GM12878 (cell line): ENCODE data around the gene MDN1. TPM values are rescaled to one million over a fixed set of nuclear protein-coding genes. Genes with fewer than 3 reads are reported as not detected.

Experiments
- BCL11A ChIP-seq: IDR thresholded peaks from 2 replicates; pipeline ENCODE4 v1.6.1; 2011; ENCODE audit warnings: low read depth, low read length
- BRCA1 ChIP-seq: IDR thresholded peaks from 2 replicates; pipeline ENCODE4 v1.6.1; 2011; ENCODE audit warnings: low read depth, low read length, improper control_type of control experiment
- MXI1 ChIP-seq: fragments of 150-350 bp; IDR thresholded peaks from 2 replicates; pipeline ENCODE4 v1.6.1; 2011; ENCODE audit warnings: low read depth, mild to moderate bottlenecking, inconsistent platforms, low read length, improper control_type of control experiment
- RUNX3 ChIP-seq: IDR thresholded peaks from 2 replicates; pipeline ENCODE4 v1.6.1; 2012; ENCODE audit warnings: low read length, inconsistent platforms
- SMARCA5 ChIP-seq: fragments of 450-650 bp; IDR thresholded peaks from 2 replicates; pipeline ENCODE4 v1.6.1; 2017; ENCODE audit warnings: mild to moderate bottlenecking
- SP1 ChIP-seq: IDR thresholded peaks from one replicate; pipeline ENCODE4 v1.6.1; 2011; ENCODE audit warnings: low read depth, low read length
- SUZ12 ChIP-seq: fragments of 200-600 bp; sonication (generic); IDR thresholded peaks from one replicate; pipeline ENCODE4 v1.6.1; 2018; ENCODE audit warnings: antibody characterized with exemption, mild to moderate bottlenecking; ENCODE audit not compliant: unreplicated experiment
- TARDBP ChIP-seq: IDR thresholded peaks from 2 replicates; pipeline ENCODE4 v1.6.1; 2016; ENCODE audit warnings: borderline replicate concordance
- ZNF217 ChIP-seq: fragments of 450-650 bp; IDR thresholded peaks from 2 replicates; pipeline ENCODE4 v1.6.1; 2017; ENCODE audit warnings: antibody characterized with exemption, mild to moderate bottlenecking
- polyA plus RNA-seq, 11 experiments: library from polyadenylated mRNA; depleted of rRNA in 4 of 11; unstranded in 6 of 11; stranded (reverse) in 5 of 11; fragments of >200 nt; fragmentation: Nextera tagmentation in 4 of 11; fragmentation: Illumina TruSeq in 1 of 11; extraction: Ambion mirVana in 4 of 11; extraction: Trizol in 1 of 11; gene quantifications; 1 replicate in 1 of 11; 2 replicates in 10 of 11; pipeline versions ENCODE4 v1.2.1 to v1.2.3, GENCODE V29; 2011 to 2016; ENCODE audit warnings: inconsistent platforms in 2 of 11, missing spikeins in 2 of 11, low read depth in 1 of 11
- total RNA-seq, 4 experiments: library from RNA; depleted of rRNA in 3 of 4; stranded (reverse); fragments of >200 nt in 3 of 4; fragmentation: Illumina TruSeq in 1 of 4; extraction: Trizol in 1 of 4; gene quantifications; 2 replicates each; pipeline versions ENCODE4 v1.2.1 to v1.2.3, GENCODE V29; 2013 to 2021
- TF ChIP-seq, protein P1 (sequence below): IDR thresholded peaks from 2 replicates; pipeline ENCODE4 v1.6.1; 2011; ENCODE audit warnings: mild to moderate bottlenecking, low read depth, low read length, moderate library complexity; ENCODE audit not compliant: insufficient replicate concordance
- TF ChIP-seq, protein P2 (sequence below): fragments of 450-650 bp; formaldehyde crosslinking; IDR thresholded peaks from 2 replicates; pipeline ENCODE4 v1.4.0; 2020; ENCODE audit warnings: mild to moderate bottlenecking, moderate library complexity
- TF ChIP-seq, protein P3 (sequence below): fragments of 450-650 bp; IDR thresholded peaks from 2 replicates; pipeline ENCODE4 v1.6.1; 2017; ENCODE audit warnings: borderline replicate concordance
- TF ChIP-seq, protein P4 (sequence below): fragments of 450-650 bp; IDR thresholded peaks from 2 replicates; pipeline ENCODE4 v1.6.1; 2017; ENCODE audit warnings: mild to moderate bottlenecking
- TF ChIP-seq, protein P5 (sequence below): fragments of 450-650 bp; formaldehyde crosslinking; IDR thresholded peaks from 2 replicates; pipeline ENCODE4 v1.4.0; 2022; ENCODE audit warnings: mild to moderate bottlenecking, moderate library complexity
- TF ChIP-seq, protein P6 (sequence below): fragments of 450-650 bp; IDR thresholded peaks from 2 replicates; pipeline ENCODE4 v1.6.1; 2014; ENCODE audit warnings: mild to moderate bottlenecking

The MDN1 gene
- total and polyA plus RNA-seq, 10 of the 15 experiments (the other 5 are each of a cell fraction or from before 2014, with no cell fraction given), result 14.3 to 50.1 (median 22.1) TPM

DNA sequence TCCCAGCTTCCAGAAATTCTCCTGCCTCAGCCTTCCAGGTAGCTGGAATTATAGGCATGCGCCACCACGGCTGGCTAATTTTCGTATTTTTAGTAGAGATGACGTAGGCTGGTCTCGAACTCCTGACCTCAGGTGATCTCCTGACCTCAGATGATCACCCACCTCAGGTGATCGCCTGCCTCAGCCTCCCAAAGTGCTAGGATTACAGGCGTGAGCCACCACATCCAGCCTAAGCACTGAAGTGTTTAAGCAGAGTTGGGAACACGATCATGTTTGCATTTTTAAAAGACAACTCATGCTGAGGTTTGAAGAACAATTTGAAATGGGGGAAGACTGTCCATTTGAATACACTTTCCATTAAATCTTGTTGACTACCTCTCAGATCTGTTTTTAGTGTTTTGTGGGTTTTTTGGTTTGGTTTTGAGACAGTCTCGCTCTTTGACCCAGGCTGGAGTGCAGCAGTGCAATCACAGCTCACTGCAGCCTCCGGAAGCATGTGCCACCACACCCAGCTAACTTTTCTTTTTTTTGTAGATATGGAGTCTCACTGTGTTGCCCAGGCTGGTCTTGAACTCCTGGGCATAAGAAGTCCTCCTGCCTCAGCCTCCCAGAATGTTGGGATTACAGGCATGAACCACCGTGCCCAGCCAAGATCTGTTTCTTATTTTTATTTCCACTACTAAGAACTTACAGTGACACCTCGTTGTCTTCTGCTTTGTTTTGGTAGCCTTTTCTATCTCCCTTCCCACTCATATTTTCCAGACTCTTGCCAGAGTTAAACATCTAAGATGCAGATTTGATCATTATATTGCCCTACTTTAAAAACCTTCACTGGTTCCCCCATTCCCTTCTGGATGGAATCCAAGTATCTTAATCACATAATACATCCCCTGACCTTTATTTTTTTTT is 15.5 kb upstream of the MDN1 start (continued):
- TF ChIP-seq BRCA1 (no peak), MXI1 (no peak), SP1 (peak; percentile 44), SMARCA5 (0 out of 2 replicates have a peak, but pooled peaks have one; percentile 11), RUNX3 (peak; percentile 99), TARDBP (no peak), ZNF217 (peak; percentile 76; the same call in 1 of the 2 replicates), BCL11A (peak; percentile 40; the same call in 1 of the 2 replicates), SUZ12 (no peak)
- TF ChIP-seq, protein P1, sequence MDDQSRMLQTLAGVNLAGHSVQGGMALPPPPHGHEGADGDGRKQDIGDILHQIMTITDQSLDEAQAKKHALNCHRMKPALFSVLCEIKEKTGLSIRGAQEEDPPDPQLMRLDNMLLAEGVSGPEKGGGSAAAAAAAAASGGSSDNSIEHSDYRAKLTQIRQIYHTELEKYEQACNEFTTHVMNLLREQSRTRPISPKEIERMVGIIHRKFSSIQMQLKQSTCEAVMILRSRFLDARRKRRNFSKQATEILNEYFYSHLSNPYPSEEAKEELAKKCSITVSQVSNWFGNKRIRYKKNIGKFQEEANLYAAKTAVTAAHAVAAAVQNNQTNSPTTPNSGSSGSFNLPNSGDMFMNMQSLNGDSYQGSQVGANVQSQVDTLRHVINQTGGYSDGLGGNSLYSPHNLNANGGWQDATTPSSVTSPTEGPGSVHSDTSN, result no peak
- TF ChIP-seq, protein P2, sequence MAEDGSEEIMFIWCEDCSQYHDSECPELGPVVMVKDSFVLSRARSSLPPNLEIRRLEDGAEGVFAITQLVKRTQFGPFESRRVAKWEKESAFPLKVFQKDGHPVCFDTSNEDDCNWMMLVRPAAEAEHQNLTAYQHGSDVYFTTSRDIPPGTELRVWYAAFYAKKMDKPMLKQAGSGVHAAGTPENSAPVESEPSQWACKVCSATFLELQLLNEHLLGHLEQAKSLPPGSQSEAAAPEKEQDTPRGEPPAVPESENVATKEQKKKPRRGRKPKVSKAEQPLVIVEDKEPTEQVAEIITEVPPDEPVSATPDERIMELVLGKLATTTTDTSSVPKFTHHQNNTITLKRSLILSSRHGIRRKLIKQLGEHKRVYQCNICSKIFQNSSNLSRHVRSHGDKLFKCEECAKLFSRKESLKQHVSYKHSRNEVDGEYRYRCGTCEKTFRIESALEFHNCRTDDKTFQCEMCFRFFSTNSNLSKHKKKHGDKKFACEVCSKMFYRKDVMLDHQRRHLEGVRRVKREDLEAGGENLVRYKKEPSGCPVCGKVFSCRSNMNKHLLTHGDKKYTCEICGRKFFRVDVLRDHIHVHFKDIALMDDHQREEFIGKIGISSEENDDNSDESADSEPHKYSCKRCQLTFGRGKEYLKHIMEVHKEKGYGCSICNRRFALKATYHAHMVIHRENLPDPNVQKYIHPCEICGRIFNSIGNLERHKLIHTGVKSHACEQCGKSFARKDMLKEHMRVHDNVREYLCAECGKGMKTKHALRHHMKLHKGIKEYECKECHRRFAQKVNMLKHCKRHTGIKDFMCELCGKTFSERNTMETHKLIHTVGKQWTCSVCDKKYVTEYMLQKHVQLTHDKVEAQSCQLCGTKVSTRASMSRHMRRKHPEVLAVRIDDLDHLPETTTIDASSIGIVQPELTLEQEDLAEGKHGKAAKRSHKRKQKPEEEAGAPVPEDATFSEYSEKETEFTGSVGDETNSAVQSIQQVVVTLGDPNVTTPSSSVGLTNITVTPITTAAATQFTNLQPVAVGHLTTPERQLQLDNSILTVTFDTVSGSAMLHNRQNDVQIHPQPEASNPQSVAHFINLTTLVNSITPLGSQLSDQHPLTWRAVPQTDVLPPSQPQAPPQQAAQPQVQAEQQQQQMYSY (CRISPR knock-in tag), result no peak
- TF ChIP-seq, protein P3, sequence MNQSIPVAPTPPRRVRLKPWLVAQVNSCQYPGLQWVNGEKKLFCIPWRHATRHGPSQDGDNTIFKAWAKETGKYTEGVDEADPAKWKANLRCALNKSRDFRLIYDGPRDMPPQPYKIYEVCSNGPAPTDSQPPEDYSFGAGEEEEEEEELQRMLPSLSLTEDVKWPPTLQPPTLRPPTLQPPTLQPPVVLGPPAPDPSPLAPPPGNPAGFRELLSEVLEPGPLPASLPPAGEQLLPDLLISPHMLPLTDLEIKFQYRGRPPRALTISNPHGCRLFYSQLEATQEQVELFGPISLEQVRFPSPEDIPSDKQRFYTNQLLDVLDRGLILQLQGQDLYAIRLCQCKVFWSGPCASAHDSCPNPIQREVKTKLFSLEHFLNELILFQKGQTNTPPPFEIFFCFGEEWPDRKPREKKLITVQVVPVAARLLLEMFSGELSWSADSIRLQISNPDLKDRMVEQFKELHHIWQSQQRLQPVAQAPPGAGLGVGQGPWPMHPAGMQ, result no peak
- TF ChIP-seq, protein P4, sequence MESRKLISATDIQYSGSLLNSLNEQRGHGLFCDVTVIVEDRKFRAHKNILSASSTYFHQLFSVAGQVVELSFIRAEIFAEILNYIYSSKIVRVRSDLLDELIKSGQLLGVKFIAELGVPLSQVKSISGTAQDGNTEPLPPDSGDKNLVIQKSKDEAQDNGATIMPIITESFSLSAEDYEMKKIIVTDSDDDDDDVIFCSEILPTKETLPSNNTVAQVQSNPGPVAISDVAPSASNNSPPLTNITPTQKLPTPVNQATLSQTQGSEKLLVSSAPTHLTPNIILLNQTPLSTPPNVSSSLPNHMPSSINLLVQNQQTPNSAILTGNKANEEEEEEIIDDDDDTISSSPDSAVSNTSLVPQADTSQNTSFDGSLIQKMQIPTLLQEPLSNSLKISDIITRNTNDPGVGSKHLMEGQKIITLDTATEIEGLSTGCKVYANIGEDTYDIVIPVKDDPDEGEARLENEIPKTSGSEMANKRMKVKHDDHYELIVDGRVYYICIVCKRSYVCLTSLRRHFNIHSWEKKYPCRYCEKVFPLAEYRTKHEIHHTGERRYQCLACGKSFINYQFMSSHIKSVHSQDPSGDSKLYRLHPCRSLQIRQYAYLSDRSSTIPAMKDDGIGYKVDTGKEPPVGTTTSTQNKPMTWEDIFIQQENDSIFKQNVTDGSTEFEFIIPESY, result no peak
- TF ChIP-seq, protein P5, sequence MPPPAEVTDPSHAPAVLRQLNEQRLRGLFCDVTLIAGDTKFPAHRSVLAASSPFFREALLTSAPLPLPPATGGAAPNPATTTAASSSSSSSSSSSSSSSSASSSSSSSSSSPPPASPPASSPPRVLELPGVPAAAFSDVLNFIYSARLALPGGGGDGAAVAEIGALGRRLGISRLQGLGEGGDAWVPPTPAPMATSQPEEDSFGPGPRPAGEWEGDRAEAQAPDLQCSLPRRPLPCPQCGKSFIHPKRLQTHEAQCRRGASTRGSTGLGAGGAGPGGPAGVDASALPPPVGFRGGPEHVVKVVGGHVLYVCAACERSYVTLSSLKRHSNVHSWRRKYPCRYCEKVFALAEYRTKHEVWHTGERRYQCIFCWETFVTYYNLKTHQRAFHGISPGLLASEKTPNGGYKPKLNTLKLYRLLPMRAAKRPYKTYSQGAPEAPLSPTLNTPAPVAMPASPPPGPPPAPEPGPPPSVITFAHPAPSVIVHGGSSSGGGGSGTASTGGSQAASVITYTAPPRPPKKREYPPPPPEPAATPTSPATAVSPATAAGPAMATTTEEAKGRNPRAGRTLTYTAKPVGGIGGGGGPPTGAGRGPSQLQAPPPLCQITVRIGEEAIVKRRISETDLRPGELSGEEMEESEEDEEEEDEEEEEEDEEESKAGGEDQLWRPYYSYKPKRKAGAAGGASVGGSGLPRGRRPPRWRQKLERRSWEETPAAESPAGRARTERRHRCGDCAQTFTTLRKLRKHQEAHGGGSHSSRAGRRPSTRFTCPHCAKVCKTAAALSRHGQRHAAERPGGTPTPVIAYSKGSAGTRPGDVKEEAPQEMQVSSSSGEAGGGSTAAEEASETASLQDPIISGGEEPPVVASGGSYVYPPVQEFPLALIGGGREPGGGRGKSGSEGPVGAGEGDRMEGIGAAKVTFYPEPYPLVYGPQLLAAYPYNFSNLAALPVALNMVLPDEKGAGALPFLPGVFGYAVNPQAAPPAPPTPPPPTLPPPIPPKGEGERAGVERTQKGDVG (CRISPR knock-in tag), result no peak
- TF ChIP-seq, protein P6, sequence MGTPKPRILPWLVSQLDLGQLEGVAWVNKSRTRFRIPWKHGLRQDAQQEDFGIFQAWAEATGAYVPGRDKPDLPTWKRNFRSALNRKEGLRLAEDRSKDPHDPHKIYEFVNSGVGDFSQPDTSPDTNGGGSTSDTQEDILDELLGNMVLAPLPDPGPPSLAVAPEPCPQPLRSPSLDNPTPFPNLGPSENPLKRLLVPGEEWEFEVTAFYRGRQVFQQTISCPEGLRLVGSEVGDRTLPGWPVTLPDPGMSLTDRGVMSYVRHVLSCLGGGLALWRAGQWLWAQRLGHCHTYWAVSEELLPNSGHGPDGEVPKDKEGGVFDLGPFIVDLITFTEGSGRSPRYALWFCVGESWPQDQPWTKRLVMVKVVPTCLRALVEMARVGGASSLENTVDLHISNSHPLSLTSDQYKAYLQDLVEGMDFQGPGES, result no peak
